CD4-positive, alpha-beta T cell treated with Interferon gamma for 1 hour (primary cell): ENCODE data around the gene ANKLE2.

Experiments used
- DNase-seq: peaks from one replicate; pipeline ENCODE4 v3.0.0-alpha.2; 2020

Gene ANKLE2

GRCh38 chr12:132686825-132687210, 74.8 kb downstream of the ANKLE2 start:
- DNase-seq = no peak

GRCh38 chr12:132685400-132685799, 76.2 kb downstream of the ANKLE2 start:
- DNase-seq = no peak

- DNase-seq = no peak
Observed at GRCh38 chr12:132677492-132677891, 84.1 kb downstream of the ANKLE2 start.

- no peak for DNase-seq
Observed at GRCh38 chr12:132675757-132676432, 85.7 kb downstream of the ANKLE2 start.
